DND-41 (cell line): ENCODE measurements around the gene MCC.

ENCODE experiments used
- ATAC-seq: fragments of 200-7000 bp; cut with Tn5 transposase; 3 replicates; pipeline ENCODE4 v1.9.1; 2021; ENCODE audit warnings: low read depth; ENCODE audit not compliant: insufficient read depth
- DNase-seq: peaks from one replicate; pipeline ENCODE4 v3.0.0-alpha.2; 2020
- H2AFZ ChIP-seq: 2 replicates; pipeline ENCODE4 v1.6.0; 2012; ENCODE audit warnings: low read depth, low read length
- H3K27ac ChIP-seq: 2 replicates; pipeline ENCODE4 v1.5.1; 2012; ENCODE audit warnings: low read length, inconsistent platforms
- H3K27me3 ChIP-seq: fragments of 200-600 bp; sonication (generic); 2 replicates; pipeline ENCODE4 v1.6.0; 2012; ENCODE audit warnings: low read length, mild to moderate bottlenecking, inconsistent platforms; ENCODE audit not compliant: insufficient read depth, poor library complexity
- H3K36me3 ChIP-seq: 2 replicates; pipeline ENCODE4 v1.5.1; 2012; ENCODE audit warnings: low read length, inconsistent platforms; ENCODE audit not compliant: insufficient read depth
- H3K4me1 ChIP-seq: 2 replicates; pipeline ENCODE4 v1.5.1; 2012; ENCODE audit warnings: mild to moderate bottlenecking, low read length; ENCODE audit not compliant: insufficient read depth
- H3K4me2 ChIP-seq: 2 replicates; pipeline ENCODE4 v1.6.0; 2012; ENCODE audit warnings: mild to moderate bottlenecking, moderate library complexity, low read length, inconsistent platforms; ENCODE audit not compliant: insufficient read depth
- H3K4me3 ChIP-seq, 2 experiments: fragments of 200-600 bp in 1 of 2; shearing (Covaris generic) in 1 of 2; 2 replicates each; pipeline ENCODE4 v1.5.1; 2012 to 2016; ENCODE audit warnings: inconsistent platforms in 2 of 2, low read length in 2 of 2, mild to moderate bottlenecking in 2 of 2, low read depth in 1 of 2, moderate library complexity in 1 of 2
- H3K79me2 ChIP-seq: 2 replicates; pipeline ENCODE4 v1.6.0; 2012; ENCODE audit warnings: low read length, inconsistent platforms; ENCODE audit not compliant: insufficient read depth
- H3K9ac ChIP-seq: 2 replicates; pipeline ENCODE4 v1.6.0; 2012; ENCODE audit warnings: low read depth, mild to moderate bottlenecking, inconsistent platforms, low read length, moderate library complexity
- H3K9me3 ChIP-seq: 2 replicates; pipeline ENCODE4 v1.5.1; 2012; ENCODE audit warnings: low read length, moderate library complexity, mild to moderate bottlenecking, inconsistent platforms; ENCODE audit not compliant: insufficient read depth, severe bottlenecking
- H4K20me1 ChIP-seq: 2 replicates; pipeline ENCODE4 v1.6.0; 2012; ENCODE audit warnings: low read length; ENCODE audit not compliant: insufficient read depth
- CTCF ChIP-seq: IDR thresholded peaks from 2 replicates; pipeline ENCODE4 v1.5.1; 2012; ENCODE audit warnings: borderline replicate concordance, low read length, moderate library complexity, mild to moderate bottlenecking; ENCODE audit not compliant: poor library complexity, severe bottlenecking; ENCODE audit errors: extremely low read depth
- EZH2 ChIP-seq: IDR thresholded peaks from 3 replicates; pipeline ENCODE4 v1.6.1; 2012; ENCODE audit warnings: borderline replicate concordance, low read depth, mild to moderate bottlenecking, moderate library complexity, low read length, inconsistent platforms; ENCODE audit not compliant: severe bottlenecking

The MCC gene

GRCh38 chr5:113367586-113367985 is 120.7 kb downstream of the MCC start:
- H4K20me1 ChIP-seq, result no peaks in the 10 kb centered on the region
- peaks cover 12% of the 10 kb centered on the region for H3K9me3 ChIP-seq
- no peaks in the 10 kb centered on the region for H3K79me2 ChIP-seq
- no peaks in the 10 kb centered on the region for H3K4me1 ChIP-seq
- H3K9ac ChIP-seq, result no peak overlapping the region
- no peak overlapping the region for H3K4me2 ChIP-seq
- H3K27ac ChIP-seq, result no peak overlapping the region
- H2AFZ ChIP-seq, result no peak overlapping the region
- no peak overlapping the region for H3K4me3 ChIP-seq
- no peaks in the 10 kb centered on the region for H3K27me3 ChIP-seq
- no peak for DNase-seq
- ATAC-seq, result no peak
- TF ChIP-seq CTCF (no peak), EZH2 (no peak)
- no peaks in the 10 kb centered on the region for H3K36me3 ChIP-seq

GRCh38 chr5:113364466-113364865 is 123.8 kb downstream of the MCC start:
- Histone ChIP-seq H3K9me3 (peaks cover 12% of the 10 kb centered on the region), H4K20me1 (no peaks in the 10 kb centered on the region), H3K9ac (no peak overlapping the region), H3K4me2 (no peak overlapping the region), H3K27ac (no peak overlapping the region), H3K36me3 (no peaks in the 10 kb centered on the region), H2AFZ (no peak overlapping the region), H3K79me2 (no peaks in the 10 kb centered on the region), H3K27me3 (no peaks in the 10 kb centered on the region), H3K4me1 (no peaks in the 10 kb centered on the region), H3K4me3 (no peak overlapping the region)
- no peak for DNase-seq
- TF ChIP-seq CTCF (no peak), EZH2 (no peak)
- ATAC-seq, result no peak

- Histone ChIP-seq H3K9me3 (peaks cover 12% of the 10 kb centered on the region), H3K27me3 (no peaks in the 10 kb centered on the region), H3K4me2 (no peak overlapping the region), H3K79me2 (no peaks in the 10 kb centered on the region), H3K4me3 (no peak overlapping the region), H2AFZ (no peak overlapping the region), H3K4me1 (no peaks in the 10 kb centered on the region), H4K20me1 (no peaks in the 10 kb centered on the region), H3K9ac (no peak overlapping the region), H3K27ac (no peak overlapping the region), H3K36me3 (no peaks in the 10 kb centered on the region)
- DNase-seq (no peak), ATAC-seq (no peak)
- TF ChIP-seq EZH2, result no peak
- no peak for TF ChIP-seq CTCF
Measured at GRCh38 chr5:113361701-113362100, 126.6 kb downstream of the MCC start.

GRCh38 chr5:113359419-113359818 is 128.8 kb downstream of the MCC start:
- no peaks in the 10 kb centered on the region for H3K36me3 ChIP-seq
- H3K9me3 ChIP-seq, result peaks cover 3% of the 10 kb centered on the region
- H4K20me1 ChIP-seq, result no peaks in the 10 kb centered on the region
- no peak overlapping the region for H3K4me3 ChIP-seq
- H3K27ac ChIP-seq, result no peak overlapping the region
- no peak overlapping the region for H3K9ac ChIP-seq
- DNase-seq (no peak), ATAC-seq (no peak)
- TF ChIP-seq EZH2, result no peak
- TF ChIP-seq CTCF, result no peak
- no peaks in the 10 kb centered on the region for H3K27me3 ChIP-seq
- H3K4me2 ChIP-seq, result no peak overlapping the region
- H3K79me2 ChIP-seq, result no peaks in the 10 kb centered on the region
- H3K4me1 ChIP-seq, result no peaks in the 10 kb centered on the region
- H2AFZ ChIP-seq, result no peak overlapping the region
